Measurements from ENCODE around the gene ZNF419. TPM values are rescaled to one million over a fixed set of nuclear protein-coding genes. Genes with fewer than 3 reads are reported as not detected.

Gene ZNF419
- total and polyA plus RNA-seq, 2 of the 4 experiments (the other 2 are of a cell fraction) = 6.4 to 20.3 TPM

GRCh38 chr19:57506163-57506562 is 18.6 kb downstream of the ZNF419 start:
- CTCF ChIA-PET = no interaction called here

More at GRCh38 chr19:57506163-57506562, 18.6 kb downstream of the ZNF419 start:
- H3K27ac ChIP-seq (ENCODE audit: insufficient read depth, low read length) = no peak overlapping the region
- H3K56ac ChIP-seq (ENCODE audit: extremely low read depth, insufficient read depth, low read length) = no peak overlapping the region
- no peak overlapping the region for H3K4me3 ChIP-seq (ENCODE audit: insufficient read depth, low read depth, low read length)
- intact Hi-C loops (cut with micrococcal nuclease) = no loop called here
- peaks cover 26 to 31% of the 10 kb centered on the region in 2 experiments for H3K79me1 ChIP-seq (ENCODE audit: low read depth in 1 of 2, low read length in 2 of 2)
- H3K9ac ChIP-seq (ENCODE audit: low read depth, low read length) = no peak overlapping the region
- H4K8ac ChIP-seq (ENCODE audit: low read depth in 2 of 2, low read length in 2 of 2) = no peak overlapping the region
- no peak overlapping the region for H2BK20ac ChIP-seq (ENCODE audit: low read depth, low read length)
- H3K9me3 ChIP-seq (ENCODE audit: control insufficient read depth, insufficient read depth, low read length) = peaks cover 30% of the 10 kb centered on the region
- H3K4me2 ChIP-seq (ENCODE audit: low read depth, low read length) = no peak overlapping the region
- dilution Hi-C loops (cut with HindIII; ENCODE audit: low sequenced_read_pairs, unreplicated experiment) = no loop called here
- no peak overlapping the region for H2AFZ ChIP-seq (replicated peaks; ENCODE audit: low read length, poor library complexity)
- BruUV-seq (replicated peaks) = no TSS peak
- H2AK5ac ChIP-seq (ENCODE audit: low read depth, low read length) = no peak overlapping the region
- peaks cover 52% of the 10 kb centered on the region for H3K36me3 ChIP-seq (ENCODE audit: control insufficient read depth, insufficient read depth, low read length)
- in situ Hi-C loops (cut with MboI; ENCODE audit: low sequenced_read_pairs) = no loop called here
- H2BK120ac ChIP-seq (ENCODE audit: low read depth, low read length) = no peak overlapping the region
- no peak overlapping the region for H3K23ac ChIP-seq (ENCODE audit: low read depth, low read length)
- peaks cover 5% of the 10 kb centered on the region; the same call in 1 of the 2 replicates for H4K20me1 ChIP-seq (ENCODE audit: insufficient read depth, low read length)
- H2BK15ac ChIP-seq (ENCODE audit: low read depth, low read length) = no peak overlapping the region
- POLR2A ChIA-PET (ENCODE audit: unreplicated experiment) = no interaction called here
- no peak overlapping the region for H4K5ac ChIP-seq (ENCODE audit: low read depth, low read length)
- H3K9me1 ChIP-seq (ENCODE audit: insufficient read depth, low read length) = no peaks in the 10 kb centered on the region
- 75% methylated on average over 2 of the region's 4 CpGs; no CpG with 5 or more reads in 1 of the 2 experiments for WGBS, 2 experiments (ENCODE audit: extremely low coverage in 2 of 2, insufficient read length in 1 of 2)
- no peak overlapping the region for H2BK5ac ChIP-seq (ENCODE audit: low read depth, low read length, poor library complexity, severe bottlenecking)
- no peaks in the 10 kb centered on the region for H3K4me1 ChIP-seq (ENCODE audit: control insufficient read depth, insufficient read depth, low read length)
- H3K27me3 ChIP-seq (ENCODE audit: control insufficient read depth, insufficient read depth, low read length) = no peaks in the 10 kb centered on the region
- TF ChIP-seq USF2 (IDR thresholded peaks at IDR 0.05; ENCODE audit: low read depth, low read length) (no peak), ELK1 (IDR thresholded peaks at IDR 0.05; ENCODE audit: borderline replicate concordance, low read depth, low read length) (no peak), MXI1 (IDR thresholded peaks at IDR 0.05; ENCODE audit: borderline replicate concordance, low read depth, low read length) (no peak), CTCF (conservative IDR thresholded peaks at IDR 0.05; ENCODE audit: low read depth, low read length) (no peak), MAZ (IDR thresholded peaks at IDR 0.05; ENCODE audit: borderline replicate concordance, low read depth, low read length) (no peak), MAFK (IDR thresholded peaks at IDR 0.05; ENCODE audit: low read depth, low read length) (no peak), NFE2L2 (IDR thresholded peaks at IDR 0.05; ENCODE audit: low read depth, low read length) (no peak), POLR2A (IDR thresholded peaks at IDR 0.05; ENCODE audit: low read depth, low read length) (no peak), CHD1 (IDR thresholded peaks at IDR 0.05; ENCODE audit: low read depth, low read length) (no peak), RFX5 (IDR thresholded peaks at IDR 0.05; ENCODE audit: low read depth, low read length) (no peak), RCOR1 (IDR thresholded peaks at IDR 0.05; ENCODE audit: insufficient replicate concordance, low read length) (no peak)
- H4K91ac ChIP-seq (ENCODE audit: insufficient read depth, low read depth, low read length) = no peak overlapping the region
- H2AK9ac ChIP-seq (replicated peaks; ENCODE audit: low read depth, low read length, poor library complexity) = no peak overlapping the region
- ATAC-seq (ENCODE audit: low read depth) (no peak), DNase-seq (no peak)
- H3K14ac ChIP-seq (replicated peaks; ENCODE audit: low read depth, low read length) = no peak overlapping the region
- H3K18ac ChIP-seq (ENCODE audit: low read depth, low read length) = no peak overlapping the region
- no peak overlapping the region for H3K4ac ChIP-seq (ENCODE audit: low read depth, low read length)

Measured in IMR-90 (cell line).